ENCODE results near the gene COL5A1. TPM values are rescaled to one million over a fixed set of nuclear protein-coding genes. Genes with fewer than 3 reads are reported as not detected.

COL5A1 gene
- total and polyA plus RNA-seq, 2 experiments from 2014 or later, result 2.5 to 13.1 TPM

GRCh38 chr9:134730761-134731496 is 89.3 kb downstream of the COL5A1 start:
- Histone ChIP-seq H3K79me2 (replicated peaks; ENCODE audit: insufficient read depth) (no peaks in the 10 kb centered on the region), H3K4me1 (ENCODE audit: insufficient read depth) (no peaks in the 10 kb centered on the region), H4K20me1 (replicated peaks; ENCODE audit: insufficient read depth) (no peaks in the 10 kb centered on the region), H3K27ac (ENCODE audit: low read depth) (no peak overlapping the region), H3K36me3 (ENCODE audit: insufficient read depth) (no peaks in the 10 kb centered on the region; the same call in 1 of the 2 replicates), H3K9me2 (ENCODE audit: insufficient read depth) (no peaks in the 10 kb centered on the region), H2AFZ (no peak overlapping the region), H3K27me3 (ENCODE audit: insufficient read depth) (no peaks in the 10 kb centered on the region), H3K4me3 (no peak overlapping the region), H3K4me2 (no peak overlapping the region), H3F3A (replicated peaks; ENCODE audit: low read depth) (no peaks in the 10 kb centered on the region)
- H3K36me3 Mint-ChIP-seq (ENCODE audit: low read depth), result peaks cover 6% of the 10 kb centered on the region; the same call in 2 of the 3 replicates
- no peak for TF ChIP-seq POLR2AphosphoS5 (IDR thresholded peaks at IDR 0.05; ENCODE audit: low read depth)
- TF ChIP-seq, protein P1, sequence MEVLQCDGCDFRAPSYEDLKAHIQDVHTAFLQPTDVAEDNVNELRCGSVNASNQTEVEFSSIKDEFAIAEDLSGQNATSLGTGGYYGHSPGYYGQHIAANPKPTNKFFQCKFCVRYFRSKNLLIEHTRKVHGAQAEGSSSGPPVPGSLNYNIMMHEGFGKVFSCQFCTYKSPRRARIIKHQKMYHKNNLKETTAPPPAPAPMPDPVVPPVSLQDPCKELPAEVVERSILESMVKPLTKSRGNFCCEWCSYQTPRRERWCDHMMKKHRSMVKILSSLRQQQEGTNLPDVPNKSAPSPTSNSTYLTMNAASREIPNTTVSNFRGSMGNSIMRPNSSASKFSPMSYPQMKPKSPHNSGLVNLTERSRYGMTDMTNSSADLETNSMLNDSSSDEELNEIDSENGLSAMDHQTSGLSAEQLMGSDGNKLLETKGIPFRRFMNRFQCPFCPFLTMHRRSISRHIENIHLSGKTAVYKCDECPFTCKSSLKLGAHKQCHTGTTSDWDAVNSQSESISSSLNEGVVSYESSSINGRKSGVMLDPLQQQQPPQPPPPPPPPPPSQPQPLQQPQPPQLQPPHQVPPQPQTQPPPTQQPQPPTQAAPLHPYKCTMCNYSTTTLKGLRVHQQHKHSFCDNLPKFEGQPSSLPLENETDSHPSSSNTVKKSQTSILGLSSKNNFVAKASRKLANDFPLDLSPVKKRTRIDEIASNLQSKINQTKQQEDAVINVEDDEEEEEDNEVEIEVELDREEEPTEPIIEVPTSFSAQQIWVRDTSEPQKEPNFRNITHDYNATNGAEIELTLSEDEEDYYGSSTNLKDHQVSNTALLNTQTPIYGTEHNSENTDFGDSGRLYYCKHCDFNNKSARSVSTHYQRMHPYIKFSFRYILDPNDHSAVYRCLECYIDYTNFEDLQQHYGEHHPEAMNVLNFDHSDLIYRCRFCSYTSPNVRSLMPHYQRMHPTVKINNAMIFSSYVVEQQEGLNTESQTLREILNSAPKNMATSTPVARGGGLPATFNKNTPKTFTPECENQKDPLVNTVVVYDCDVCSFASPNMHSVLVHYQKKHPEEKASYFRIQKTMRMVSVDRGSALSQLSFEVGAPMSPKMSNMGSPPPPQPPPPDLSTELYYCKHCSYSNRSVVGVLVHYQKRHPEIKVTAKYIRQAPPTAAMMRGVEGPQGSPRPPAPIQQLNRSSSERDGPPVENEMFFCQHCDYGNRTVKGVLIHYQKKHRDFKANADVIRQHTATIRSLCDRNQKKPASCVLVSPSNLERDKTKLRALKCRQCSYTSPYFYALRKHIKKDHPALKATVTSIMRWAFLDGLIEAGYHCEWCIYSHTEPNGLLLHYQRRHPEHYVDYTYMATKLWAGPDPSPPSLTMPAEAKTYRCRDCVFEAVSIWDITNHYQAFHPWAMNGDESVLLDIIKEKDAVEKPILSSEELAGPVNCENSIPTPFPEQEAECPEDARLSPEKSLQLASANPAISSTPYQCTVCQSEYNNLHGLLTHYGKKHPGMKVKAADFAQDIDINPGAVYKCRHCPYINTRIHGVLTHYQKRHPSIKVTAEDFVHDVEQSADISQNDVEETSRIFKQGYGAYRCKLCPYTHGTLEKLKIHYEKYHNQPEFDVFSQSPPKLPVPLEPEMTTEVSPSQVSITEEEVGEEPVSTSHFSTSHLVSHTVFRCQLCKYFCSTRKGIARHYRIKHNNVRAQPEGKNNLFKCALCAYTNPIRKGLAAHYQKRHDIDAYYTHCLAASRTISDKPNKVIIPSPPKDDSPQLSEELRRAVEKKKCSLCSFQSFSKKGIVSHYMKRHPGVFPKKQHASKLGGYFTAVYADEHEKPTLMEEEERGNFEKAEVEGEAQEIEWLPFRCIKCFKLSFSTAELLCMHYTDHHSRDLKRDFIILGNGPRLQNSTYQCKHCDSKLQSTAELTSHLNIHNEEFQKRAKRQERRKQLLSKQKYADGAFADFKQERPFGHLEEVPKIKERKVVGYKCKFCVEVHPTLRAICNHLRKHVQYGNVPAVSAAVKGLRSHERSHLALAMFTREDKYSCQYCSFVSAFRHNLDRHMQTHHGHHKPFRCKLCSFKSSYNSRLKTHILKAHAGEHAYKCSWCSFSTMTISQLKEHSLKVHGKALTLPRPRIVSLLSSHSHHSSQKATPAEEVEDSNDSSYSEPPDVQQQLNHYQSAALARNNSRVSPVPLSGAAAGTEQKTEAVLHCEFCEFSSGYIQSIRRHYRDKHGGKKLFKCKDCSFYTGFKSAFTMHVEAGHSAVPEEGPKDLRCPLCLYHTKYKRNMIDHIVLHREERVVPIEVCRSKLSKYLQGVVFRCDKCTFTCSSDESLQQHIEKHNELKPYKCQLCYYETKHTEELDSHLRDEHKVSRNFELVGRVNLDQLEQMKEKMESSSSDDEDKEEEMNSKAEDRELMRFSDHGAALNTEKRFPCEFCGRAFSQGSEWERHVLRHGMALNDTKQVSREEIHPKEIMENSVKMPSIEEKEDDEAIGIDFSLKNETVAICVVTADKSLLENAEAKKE (CRISPR knock-in tag; IDR thresholded peaks at IDR 0.05), result no peak
- TF ChIP-seq ZNF331 (CRISPR knock-in tag; IDR thresholded peaks at IDR 0.05; ENCODE audit: low read depth), result no peak
- TF ChIP-seq NANOG (IDR thresholded peaks at IDR 0.05; ENCODE audit: borderline replicate concordance), result no peak
- no peak for TF ChIP-seq STAT1 (IDR thresholded peaks at IDR 0.05; ENCODE audit: unreplicated experiment)
- TF ChIP-seq EZH2phosphoT487 (IDR thresholded peaks at IDR 0.05; ENCODE audit: unreplicated experiment), result no peak
- no peak for TF ChIP-seq CTCF (conservative IDR thresholded peaks at IDR 0.05; ENCODE audit: low read depth in 2 of 2)
- TF ChIP-seq REST (IDR thresholded peaks at IDR 0.05; ENCODE audit: unreplicated experiment), result no peak
- no peak for ATAC-seq
- no peak overlapping the region for H3K4me3 Mint-ChIP-seq
- H3K27me3 Mint-ChIP-seq (ENCODE audit: insufficient read depth, low read depth, poor library complexity), result peaks cover 3% of the 10 kb centered on the region
- H3K4me1 Mint-ChIP-seq, result no peaks in the 10 kb centered on the region
- H3K27ac Mint-ChIP-seq, result no peak overlapping the region
- peaks cover 8% of the 10 kb centered on the region; the same call in 2 of the 3 replicates for H3K9me3 Mint-ChIP-seq
- DNase-seq (ENCODE audit: low spot score), result no peak

All from GM23338 (cell line).